GM12801 (cell line): Measurements from ENCODE around the gene C3orf22.

Experiments
- TF ChIP-seq, protein P1 (sequence below): IDR thresholded peaks from one replicate; pipeline ENCODE4 v1.5.1; 2011; ENCODE audit warnings: control low read depth; ENCODE audit not compliant: insufficient read length; ENCODE audit errors: extremely low read depth

The C3orf22 gene

DNA sequence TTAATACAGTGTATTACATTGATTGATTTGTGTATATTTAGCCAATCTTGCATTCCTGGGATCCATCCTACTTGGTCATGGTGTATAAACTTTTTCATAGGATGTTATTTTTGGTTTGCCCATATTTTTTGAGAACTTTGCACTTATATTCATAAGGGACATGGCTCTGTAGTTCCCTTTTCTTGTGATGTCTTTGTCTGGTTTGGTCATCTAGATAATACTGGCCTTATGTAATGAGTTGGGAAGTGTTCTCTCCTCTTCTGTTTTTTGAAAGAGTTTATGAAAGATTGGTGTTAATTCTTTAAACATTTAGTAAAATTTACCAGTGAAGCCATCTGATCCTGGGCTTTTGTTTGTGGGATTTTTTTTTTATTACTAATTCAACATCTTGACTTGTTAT, 25.2 kb downstream of the C3orf22 start:
- TF ChIP-seq, protein P1, sequence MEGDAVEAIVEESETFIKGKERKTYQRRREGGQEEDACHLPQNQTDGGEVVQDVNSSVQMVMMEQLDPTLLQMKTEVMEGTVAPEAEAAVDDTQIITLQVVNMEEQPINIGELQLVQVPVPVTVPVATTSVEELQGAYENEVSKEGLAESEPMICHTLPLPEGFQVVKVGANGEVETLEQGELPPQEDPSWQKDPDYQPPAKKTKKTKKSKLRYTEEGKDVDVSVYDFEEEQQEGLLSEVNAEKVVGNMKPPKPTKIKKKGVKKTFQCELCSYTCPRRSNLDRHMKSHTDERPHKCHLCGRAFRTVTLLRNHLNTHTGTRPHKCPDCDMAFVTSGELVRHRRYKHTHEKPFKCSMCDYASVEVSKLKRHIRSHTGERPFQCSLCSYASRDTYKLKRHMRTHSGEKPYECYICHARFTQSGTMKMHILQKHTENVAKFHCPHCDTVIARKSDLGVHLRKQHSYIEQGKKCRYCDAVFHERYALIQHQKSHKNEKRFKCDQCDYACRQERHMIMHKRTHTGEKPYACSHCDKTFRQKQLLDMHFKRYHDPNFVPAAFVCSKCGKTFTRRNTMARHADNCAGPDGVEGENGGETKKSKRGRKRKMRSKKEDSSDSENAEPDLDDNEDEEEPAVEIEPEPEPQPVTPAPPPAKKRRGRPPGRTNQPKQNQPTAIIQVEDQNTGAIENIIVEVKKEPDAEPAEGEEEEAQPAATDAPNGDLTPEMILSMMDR = no peak

DNA sequence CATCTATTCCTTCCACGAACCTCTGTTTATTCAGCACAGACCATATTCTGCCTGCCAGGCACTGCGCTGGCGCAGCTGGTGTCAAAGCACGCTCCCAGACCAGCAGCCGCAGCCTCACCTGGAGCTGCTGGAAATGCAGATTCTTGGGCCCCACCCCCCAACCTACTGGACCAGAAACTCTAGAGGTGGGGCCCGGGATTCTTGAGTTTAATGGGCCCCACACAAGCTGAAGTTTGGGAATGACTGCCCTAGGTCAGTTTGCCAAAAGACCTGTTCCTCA, 27.7 kb downstream of the C3orf22 start:
- TF ChIP-seq, protein P1 = no peak

DNA sequence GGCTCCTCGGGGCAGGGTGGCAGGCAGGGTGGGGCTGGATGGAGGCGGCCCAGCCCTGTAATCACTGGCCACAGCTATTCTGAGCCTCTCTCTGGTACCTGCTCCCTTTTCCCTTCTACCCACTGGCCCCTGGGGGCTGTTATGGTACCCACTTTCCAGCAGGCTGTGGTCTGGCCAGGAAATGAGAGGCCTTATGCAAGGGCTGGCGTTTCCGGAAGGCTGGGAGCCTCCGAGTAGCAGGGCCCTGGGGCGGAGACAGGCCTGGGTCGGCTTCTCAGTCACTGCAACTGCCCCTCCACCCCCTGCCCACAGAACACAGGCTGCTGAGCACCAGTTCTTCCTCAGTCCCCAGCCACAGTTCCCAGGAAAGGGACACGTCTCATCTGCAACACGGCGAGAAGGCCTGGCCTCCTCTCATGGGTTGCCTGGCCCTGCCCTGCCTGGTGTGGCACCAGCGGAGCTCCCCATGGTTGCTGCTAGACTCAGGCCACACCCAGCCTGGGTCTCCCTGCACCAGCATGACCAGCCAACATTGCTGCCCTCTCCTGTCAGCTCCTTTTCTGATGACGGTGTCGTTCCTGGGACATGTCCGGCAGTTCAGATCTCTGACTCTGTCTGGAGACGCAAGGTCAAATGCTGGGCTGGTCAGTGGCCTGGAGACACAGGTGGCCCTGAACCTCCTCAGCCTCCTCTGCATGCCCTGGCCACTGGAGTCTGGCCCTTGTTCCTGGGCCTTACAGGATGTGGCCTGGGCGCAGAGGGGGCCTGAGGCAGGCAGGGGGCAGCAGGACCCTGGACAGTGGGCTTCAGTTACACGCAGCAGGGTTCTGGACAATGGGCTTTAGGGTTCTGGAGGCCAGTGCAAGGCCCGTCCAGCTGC, 28.3 kb downstream of the C3orf22 start:
- TF ChIP-seq, protein P1 = no peak

DNA sequence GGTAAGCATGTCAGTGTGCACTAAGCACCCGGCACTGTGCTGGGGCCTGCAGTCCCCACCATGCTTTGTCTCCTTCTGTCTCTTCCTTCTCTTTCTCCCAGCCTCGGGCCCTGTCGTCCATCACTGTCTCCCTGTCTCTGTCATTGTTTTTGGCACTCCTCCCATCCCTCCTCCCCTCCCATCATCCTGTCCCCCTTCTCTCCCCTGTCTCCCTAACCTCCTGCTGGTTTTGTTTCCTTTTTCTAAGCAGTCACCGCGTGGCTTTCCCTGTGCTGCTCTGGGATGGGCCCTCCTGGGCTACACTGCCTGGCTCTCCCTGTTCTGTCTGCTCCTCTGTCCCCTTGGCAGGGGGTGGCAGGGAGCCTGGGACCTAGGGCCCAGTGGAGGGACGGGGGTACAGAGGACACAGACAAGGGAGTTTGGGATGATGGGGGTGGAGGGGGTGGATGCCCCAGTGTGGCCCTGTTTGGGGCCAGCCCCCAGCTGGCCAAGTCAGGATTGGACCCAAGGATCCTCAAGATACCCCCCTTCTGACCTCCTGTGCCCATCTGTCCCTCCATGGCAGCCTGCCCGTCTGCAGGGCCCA, 29.1 kb downstream of the C3orf22 start:
- TF ChIP-seq, protein P1 = no peak

DNA sequence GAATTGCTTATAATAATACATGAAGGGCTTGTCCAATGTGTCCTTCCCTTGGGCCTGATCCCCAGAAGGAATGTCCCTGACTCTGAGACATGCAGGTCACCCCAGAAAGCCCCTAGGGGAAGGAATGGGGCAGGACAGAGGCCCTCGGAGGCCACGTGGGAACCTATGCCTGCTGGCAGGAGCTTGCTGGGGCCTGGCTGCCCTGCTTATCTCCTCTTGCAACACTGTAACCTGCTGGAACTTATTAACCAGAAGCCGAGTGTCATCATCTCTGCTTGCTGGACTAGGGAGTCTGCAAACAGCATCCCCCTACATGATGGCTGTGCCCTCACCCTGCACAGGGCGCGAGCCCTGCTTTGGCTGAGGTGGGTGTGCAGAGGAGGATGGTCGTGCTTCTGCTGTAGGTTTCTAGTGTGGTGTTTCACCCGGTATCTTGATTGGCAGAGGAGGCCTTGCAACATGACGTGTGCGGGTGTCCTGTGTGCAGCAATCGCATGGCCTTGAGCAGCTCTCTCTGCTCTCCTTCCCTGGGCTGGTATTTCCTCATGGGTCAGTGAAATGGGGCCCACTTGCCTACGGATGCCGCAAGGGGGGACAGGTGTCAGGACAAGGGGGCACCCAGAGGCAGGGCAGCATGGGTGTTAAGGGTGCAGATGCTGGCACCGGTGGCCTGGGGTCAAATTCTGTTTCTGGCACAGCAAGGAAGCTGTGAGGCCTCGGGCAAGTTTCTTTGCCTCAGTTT, 29.8 kb downstream of the C3orf22 start:
- TF ChIP-seq, protein P1 = no peak

DNA sequence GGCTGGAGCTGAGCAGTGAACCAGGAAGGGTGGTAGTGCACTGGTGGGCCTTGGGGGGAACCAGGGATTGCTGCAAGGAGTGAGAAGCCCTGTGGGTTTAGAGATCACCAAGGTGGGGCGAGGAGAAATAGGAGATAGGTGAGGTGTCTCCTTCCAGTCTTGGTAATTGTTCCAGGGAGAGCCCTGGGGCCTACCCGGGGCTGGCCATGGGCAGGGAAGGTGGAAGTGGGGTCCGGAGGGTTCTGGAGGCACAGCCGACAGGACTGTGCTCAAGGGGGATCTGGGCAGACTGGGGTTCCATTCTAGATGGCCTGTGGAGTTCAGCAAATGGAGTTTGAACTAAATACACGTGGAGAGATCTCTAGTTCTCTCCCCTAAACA, 30.3 kb downstream of the C3orf22 start:
- TF ChIP-seq, protein P1 = no peak

DNA sequence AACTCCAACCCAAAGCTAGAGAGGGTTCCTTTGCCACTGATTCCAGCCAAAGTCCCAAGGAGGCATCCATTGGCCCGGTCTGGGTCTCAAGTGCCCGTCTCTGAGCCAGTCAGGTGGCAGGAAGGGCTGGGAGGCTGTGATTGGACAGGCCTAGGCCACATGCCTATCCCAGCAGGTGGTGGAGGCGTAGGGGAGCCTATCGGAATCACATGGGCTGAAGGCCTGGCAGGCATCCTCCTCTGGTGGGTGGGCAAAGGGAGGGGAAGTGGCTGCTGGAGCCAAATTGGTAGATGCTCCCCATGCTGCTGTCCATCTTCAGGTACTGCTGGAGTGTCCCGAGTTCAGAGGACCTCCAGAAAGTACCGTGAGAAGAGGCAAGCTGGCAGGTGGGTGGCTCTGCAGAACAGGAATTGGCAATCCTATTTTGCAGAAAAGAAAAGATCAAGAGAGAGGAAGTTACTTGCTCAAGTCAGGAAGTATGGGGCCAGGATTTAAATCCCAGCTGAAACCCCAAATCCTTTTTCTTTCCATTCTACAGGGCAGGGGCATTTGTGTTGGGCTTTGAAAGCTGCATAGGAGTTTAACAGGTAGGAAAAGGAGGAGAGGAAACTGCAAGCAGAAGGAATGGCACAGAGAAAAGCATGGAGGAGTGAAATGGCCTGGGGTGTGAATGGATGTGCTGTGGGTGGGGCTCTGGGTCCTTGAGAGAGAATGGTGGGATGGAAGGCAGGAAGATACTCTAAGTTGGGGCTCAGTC, 31.1 kb downstream of the C3orf22 start:
- TF ChIP-seq, protein P1 = no peak
